DOHH2 (cell line): ENCODE data around the gene UNC5CL.
"Not testable (repeated sequence)": the region's sequence is repeated elsewhere in the genome, so short reads cannot be mapped to it uniquely, and the experiment has no call there.

ENCODE experiments used
- H3F3A ChIP-seq: fragments of 200-600 bp; sonication (generic), shearing (Covaris generic); 2 replicates; pipeline ENCODE4 v1.6.0; 2016; ENCODE audit warnings: antibody characterized with exemption, mild to moderate bottlenecking; ENCODE audit not compliant: control insufficient read depth, insufficient read depth
- H3K27ac ChIP-seq: fragments of 200-600 bp; sonication (generic); 2 replicates; pipeline ENCODE4 v1.5.1; 2014; ENCODE audit warnings: low read depth, mild to moderate bottlenecking, low read length, moderate library complexity
- H3K27me3 ChIP-seq: fragments of 200-600 bp; sonication (generic); 2 replicates; pipeline ENCODE4 v1.6.1; 2014; ENCODE audit warnings: mild to moderate bottlenecking, low read length, mixed read lengths; ENCODE audit not compliant: control insufficient read depth
- H3K36me3 ChIP-seq: fragments of 200-600 bp; sonication (generic); 2 replicates; pipeline ENCODE4 v1.6.1; 2014; ENCODE audit warnings: mild to moderate bottlenecking, low read length, moderate library complexity, mixed read lengths; ENCODE audit not compliant: control insufficient read depth
- H3K4me1 ChIP-seq: fragments of 200-600 bp; sonication (generic); 2 replicates; pipeline ENCODE4 v1.6.1; 2014; ENCODE audit warnings: mild to moderate bottlenecking, low read length, mixed read lengths; ENCODE audit not compliant: control insufficient read depth
- H3K4me2 ChIP-seq: fragments of 200-600 bp; sonication (generic); 2 replicates; pipeline ENCODE4 v1.6.0; 2014; ENCODE audit warnings: mild to moderate bottlenecking, low read length, moderate library complexity
- H3K4me3 ChIP-seq: fragments of 200-600 bp; sonication (generic); 2 replicates; pipeline ENCODE4 v1.5.1; 2014; ENCODE audit warnings: mild to moderate bottlenecking, low read length, mixed read lengths
- H3K79me2 ChIP-seq: fragments of 200-600 bp; sonication (generic); 2 replicates; pipeline ENCODE4 v1.6.1; 2014; ENCODE audit warnings: mild to moderate bottlenecking, low read length, mixed read lengths; ENCODE audit not compliant: control insufficient read depth
- H3K9me2 ChIP-seq: fragments of 200-600 bp; sonication (generic); replicated peaks from 2 replicates; pipeline ENCODE4 v1.6.1; 2014; ENCODE audit warnings: mild to moderate bottlenecking, low read length, mixed read lengths; ENCODE audit not compliant: control insufficient read depth
- H3K9me3 ChIP-seq: fragments of 200-600 bp; sonication (generic); 2 replicates; pipeline ENCODE4 v1.6.1; 2014; ENCODE audit warnings: antibody characterized with exemption, low read length, mixed read lengths; ENCODE audit not compliant: control insufficient read depth, insufficient read depth
- H4K20me1 ChIP-seq: fragments of 200-600 bp; sonication (generic); 2 replicates; pipeline ENCODE4 v1.6.0; 2014; ENCODE audit warnings: low read depth, mild to moderate bottlenecking, antibody characterized with exemption, low read length, moderate library complexity; ENCODE audit not compliant: control insufficient read depth, insufficient read depth
- EZH2phosphoT487 ChIP-seq: fragments of 200-600 bp; sonication (generic); IDR thresholded peaks from 2 replicates; pipeline ENCODE4 v1.6.1; 2017; ENCODE audit warnings: borderline replicate concordance, mild to moderate bottlenecking, antibody characterized with exemption, low read length, moderate library complexity, mixed read lengths
- TF ChIP-seq, protein P1 (sequence below): fragments of 200-600 bp; sonication (generic); IDR thresholded peaks from one replicate; pipeline ENCODE4 v1.5.1; 2014; ENCODE audit warnings: antibody characterized with exemption, mild to moderate bottlenecking, low read depth, low read length; ENCODE audit not compliant: poor library complexity, severe bottlenecking

UNC5CL gene

DNA sequence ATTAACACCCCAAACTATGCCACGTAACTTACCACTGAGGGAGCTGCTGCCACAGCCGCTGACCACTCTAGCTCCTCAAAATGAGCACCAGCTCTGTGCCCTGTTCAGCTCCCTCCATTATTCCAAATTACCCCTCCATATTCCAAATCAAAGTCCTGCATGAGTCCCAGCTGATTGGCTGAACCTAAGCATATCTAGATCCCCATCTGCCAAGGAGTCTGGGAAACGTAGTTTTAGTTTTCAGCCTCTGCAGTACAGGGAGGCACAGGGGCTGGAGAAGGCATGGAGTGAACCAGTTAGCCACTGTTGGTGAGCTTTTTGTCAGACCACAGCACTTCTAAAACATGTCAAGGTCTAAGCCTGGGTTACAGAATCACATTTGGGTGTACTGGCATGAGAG, 15.9 kb downstream of the UNC5CL start:
- Histone ChIP-seq H3K27me3 (no peaks in the 10 kb centered on the region), H3K9me2 (no peaks in the 10 kb centered on the region), H3K4me3 (no peak overlapping the region), H4K20me1 (no peaks in the 10 kb centered on the region), H3K4me1 (peaks cover 11% of the 10 kb centered on the region), H3K4me2 (no peak overlapping the region), H3K27ac (no peak overlapping the region), H3K9me3 (no peaks in the 10 kb centered on the region), H3K36me3 (no peaks in the 10 kb centered on the region), H3F3A (no peaks in the 10 kb centered on the region), H3K79me2 (no peaks in the 10 kb centered on the region)
- TF ChIP-seq, protein P1, sequence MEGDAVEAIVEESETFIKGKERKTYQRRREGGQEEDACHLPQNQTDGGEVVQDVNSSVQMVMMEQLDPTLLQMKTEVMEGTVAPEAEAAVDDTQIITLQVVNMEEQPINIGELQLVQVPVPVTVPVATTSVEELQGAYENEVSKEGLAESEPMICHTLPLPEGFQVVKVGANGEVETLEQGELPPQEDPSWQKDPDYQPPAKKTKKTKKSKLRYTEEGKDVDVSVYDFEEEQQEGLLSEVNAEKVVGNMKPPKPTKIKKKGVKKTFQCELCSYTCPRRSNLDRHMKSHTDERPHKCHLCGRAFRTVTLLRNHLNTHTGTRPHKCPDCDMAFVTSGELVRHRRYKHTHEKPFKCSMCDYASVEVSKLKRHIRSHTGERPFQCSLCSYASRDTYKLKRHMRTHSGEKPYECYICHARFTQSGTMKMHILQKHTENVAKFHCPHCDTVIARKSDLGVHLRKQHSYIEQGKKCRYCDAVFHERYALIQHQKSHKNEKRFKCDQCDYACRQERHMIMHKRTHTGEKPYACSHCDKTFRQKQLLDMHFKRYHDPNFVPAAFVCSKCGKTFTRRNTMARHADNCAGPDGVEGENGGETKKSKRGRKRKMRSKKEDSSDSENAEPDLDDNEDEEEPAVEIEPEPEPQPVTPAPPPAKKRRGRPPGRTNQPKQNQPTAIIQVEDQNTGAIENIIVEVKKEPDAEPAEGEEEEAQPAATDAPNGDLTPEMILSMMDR, result no peak
- TF ChIP-seq EZH2phosphoT487, result no peak

DNA sequence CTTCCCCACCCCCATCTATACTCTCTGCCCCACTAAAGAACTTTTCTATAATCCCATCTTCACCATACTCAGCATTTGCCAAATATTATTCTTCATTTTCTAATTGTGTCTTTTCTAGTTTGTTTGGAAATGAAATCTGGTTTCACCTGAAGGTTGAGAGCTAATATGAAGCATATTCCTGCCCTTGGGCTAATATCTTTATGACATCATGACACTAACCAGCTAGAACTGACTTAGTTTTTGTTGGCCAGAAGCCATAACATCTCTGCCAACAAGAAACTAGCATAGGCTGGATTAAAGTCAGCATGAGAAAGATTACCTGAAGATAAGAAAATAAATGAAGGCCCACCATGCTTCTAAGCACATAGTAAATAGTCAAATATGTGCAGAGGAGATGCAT, 16.7 kb downstream of the UNC5CL start:
- no peak overlapping the region for H3K4me3 ChIP-seq
- no peaks in the 10 kb centered on the region for H3K36me3 ChIP-seq
- H3K27me3 ChIP-seq, result no peaks in the 10 kb centered on the region
- H4K20me1 ChIP-seq, result no peaks in the 10 kb centered on the region
- no peaks in the 10 kb centered on the region for H3K79me2 ChIP-seq
- H3K9me2 ChIP-seq, result no peaks in the 10 kb centered on the region
- H3K4me2 ChIP-seq, result no peak overlapping the region
- no peaks in the 10 kb centered on the region for H3F3A ChIP-seq
- TF ChIP-seq, protein P1, result no peak
- TF ChIP-seq EZH2phosphoT487, result no peak
- no peaks in the 10 kb centered on the region for H3K9me3 ChIP-seq
- no peak overlapping the region for H3K27ac ChIP-seq
- peaks cover 8% of the 10 kb centered on the region for H3K4me1 ChIP-seq

DNA sequence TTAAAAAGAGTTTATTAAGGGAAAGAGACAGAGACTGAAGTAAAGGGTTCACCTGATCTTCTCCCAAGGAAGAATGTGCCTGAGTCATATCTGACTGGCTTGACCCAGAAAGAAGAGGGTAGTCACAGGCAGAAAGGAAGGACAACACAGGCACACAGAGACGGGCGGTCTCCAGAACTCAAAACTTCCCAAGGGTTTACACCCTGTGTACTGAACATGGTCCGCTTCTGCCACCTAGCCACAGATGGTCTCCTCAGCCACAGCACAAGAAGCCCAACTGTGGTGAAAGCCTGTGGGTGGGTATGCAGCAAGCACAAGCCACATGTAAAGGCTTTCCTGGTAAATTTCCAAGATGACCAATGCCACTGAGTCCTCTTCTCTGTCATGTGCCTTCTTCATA, 17.2 kb downstream of the UNC5CL start:
- Histone ChIP-seq H3K9me3 (no peaks in the 10 kb centered on the region), H3K9me2 (no peaks in the 10 kb centered on the region), H3K27me3 (no peaks in the 10 kb centered on the region), H3K4me3 (no peak overlapping the region), H3K79me2 (no peaks in the 10 kb centered on the region), H3K27ac (no peak overlapping the region), H3K4me1 (peaks cover 3% of the 10 kb centered on the region), H3K4me2 (no peak overlapping the region), H3K36me3 (no peaks in the 10 kb centered on the region), H4K20me1 (no peaks in the 10 kb centered on the region), H3F3A (no peaks in the 10 kb centered on the region)
- no peak for TF ChIP-seq EZH2phosphoT487
- TF ChIP-seq, protein P1, result no peak

DNA sequence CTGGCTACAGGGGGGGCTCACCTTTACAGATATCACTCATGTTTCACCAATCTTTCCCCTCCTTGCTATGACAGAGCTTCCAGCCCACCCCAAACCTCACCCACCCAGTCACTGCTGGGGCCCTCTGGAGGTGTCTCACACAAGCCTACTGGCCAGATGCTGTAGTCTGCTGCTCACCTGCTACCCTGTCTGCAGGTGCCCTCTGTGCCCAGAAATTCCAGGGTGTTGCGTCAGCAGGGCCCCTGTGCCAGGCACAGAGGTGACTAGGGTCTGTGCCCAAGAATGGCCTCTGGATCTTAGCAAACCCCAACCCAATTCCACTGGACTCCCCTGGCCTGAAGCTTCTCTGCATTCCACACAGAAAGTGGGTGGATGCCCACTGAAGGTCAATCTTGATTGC, 21.4 kb downstream of the UNC5CL start:
- no peaks in the 10 kb centered on the region for H3F3A ChIP-seq
- H3K27ac ChIP-seq, result no peak overlapping the region
- H3K79me2 ChIP-seq, result no peaks in the 10 kb centered on the region
- no peak overlapping the region for H3K4me2 ChIP-seq
- no peaks in the 10 kb centered on the region for H3K4me1 ChIP-seq
- no peaks in the 10 kb centered on the region for H3K27me3 ChIP-seq
- TF ChIP-seq, protein P1, result no peak
- TF ChIP-seq EZH2phosphoT487, result no peak
- no peaks in the 10 kb centered on the region for H4K20me1 ChIP-seq
- no peaks in the 10 kb centered on the region for H3K9me2 ChIP-seq
- no peak overlapping the region for H3K4me3 ChIP-seq
- no peaks in the 10 kb centered on the region for H3K9me3 ChIP-seq
- H3K36me3 ChIP-seq, result no peaks in the 10 kb centered on the region

DNA sequence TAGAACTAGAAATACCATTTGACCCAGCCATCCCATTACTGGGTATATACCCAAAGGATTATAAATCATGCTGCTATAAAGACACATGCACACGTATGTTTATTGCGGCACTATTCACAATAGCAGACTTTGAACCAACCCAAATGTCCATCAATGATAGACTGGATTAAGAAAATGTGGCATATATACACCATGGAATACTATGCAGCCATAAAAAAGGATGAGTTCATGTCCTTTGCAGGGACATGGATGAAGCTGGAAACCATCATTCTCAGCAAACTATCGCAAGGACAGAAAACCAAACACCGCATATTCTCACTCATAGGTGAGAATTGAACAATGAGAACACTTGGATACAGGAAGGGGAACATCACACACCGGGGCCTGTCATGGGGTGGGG, 23.2 kb downstream of the UNC5CL start:
- not testable (repeated sequence) for H3K27ac ChIP-seq, H3K27me3 ChIP-seq, H3F3A ChIP-seq, H3K9me2 ChIP-seq, H3K4me1 ChIP-seq, H3K79me2 ChIP-seq, H3K36me3 ChIP-seq, H4K20me1 ChIP-seq, H3K4me2 ChIP-seq, H3K9me3 ChIP-seq, H3K4me3 ChIP-seq
